Measurements from ENCODE around the gene PLA2G4E. TPM values are rescaled to one million over a fixed set of nuclear protein-coding genes. Genes with fewer than 3 reads are reported as not detected.

Gene PLA2G4E
- total RNA-seq, 1 experiment from 2014 or later, result not detected

- no peak overlapping the region for H3K4me3 ChIP-seq (ENCODE audit: low read depth in 2 of 2, low read length in 2 of 2)
- H3K9me3 ChIP-seq (ENCODE audit: control insufficient read depth, insufficient read depth, low read depth, low read length), result no peaks in the 10 kb centered on the region
- no peak overlapping the region for H3K27ac ChIP-seq (ENCODE audit: low read length)
- no peak for DNase-seq (ENCODE audit: low read depth, low spot score)
- no peak for ATAC-seq
- ChIA-PET CTCF (interaction anchor here (0.6 kb wide), 1 partner anchor 252 kb away, joined by 5 read pairs; no protein-coding TSS in a partner anchor), POLR2A (no interaction called here)
- no peak for TF ChIP-seq REST (IDR thresholded peaks at IDR 0.05; ENCODE audit: insufficient read depth in 1 of 2, low read depth in 2 of 2, low read length in 1 of 2)
- no peaks in the 10 kb centered on the region for H3K36me3 ChIP-seq (ENCODE audit: control insufficient read depth, insufficient read depth, low read length)
- H3K4me1 ChIP-seq (ENCODE audit: control insufficient read depth, insufficient read depth, low read length), result no peaks in the 10 kb centered on the region
- intact Hi-C loops (cut with micrococcal nuclease; ENCODE audit: unreplicated experiment) (no loop called here), in situ Hi-C loops (cut with HindIII; ENCODE audit: low pct_unique_long_range_greater_than_20kb, low sequenced_read_pairs) (no loop called here)
- no peaks in the 10 kb centered on the region for H3K27me3 ChIP-seq (ENCODE audit: control insufficient read depth, insufficient read depth, low read length)
- no TSS peak for BruUV-seq (replicated peaks)
Measured at GRCh38 chr15:42065468-42065867, 44.6 kb upstream of the PLA2G4E start.

GRCh38 chr15:42065033-42065432 is 44.2 kb upstream of the PLA2G4E start:
- intact Hi-C loops (cut with micrococcal nuclease; ENCODE audit: unreplicated experiment) (no loop called here), in situ Hi-C loops (cut with HindIII; ENCODE audit: low pct_unique_long_range_greater_than_20kb, low sequenced_read_pairs) (no loop called here)
- Histone ChIP-seq H3K36me3 (ENCODE audit: control insufficient read depth, insufficient read depth, low read length) (no peaks in the 10 kb centered on the region), H3K9me3 (ENCODE audit: control insufficient read depth, insufficient read depth, low read depth, low read length) (no peaks in the 10 kb centered on the region), H3K4me3 (ENCODE audit: low read depth in 2 of 2, low read length in 2 of 2) (no peak overlapping the region), H3K4me1 (ENCODE audit: control insufficient read depth, insufficient read depth, low read length) (no peaks in the 10 kb centered on the region), H3K27me3 (ENCODE audit: control insufficient read depth, insufficient read depth, low read length) (no peaks in the 10 kb centered on the region), H3K27ac (ENCODE audit: low read length) (no peak overlapping the region)
- no peak for ATAC-seq
- CTCF ChIA-PET, result interaction anchor here (0.6 kb wide), 1 partner anchor 252 kb away, joined by 5 read pairs; no protein-coding TSS in a partner anchor
- no TSS peak for BruUV-seq (replicated peaks)
- POLR2A ChIA-PET, result no interaction called here
- DNase-seq (ENCODE audit: low read depth, low spot score), result no peak
- TF ChIP-seq TCF7L2 (IDR thresholded peaks at IDR 0.05; ENCODE audit: low read depth, low read length) (no peak), REST (IDR thresholded peaks at IDR 0.05; ENCODE audit: insufficient read depth in 1 of 2, low read depth in 2 of 2, low read length in 1 of 2) (no peak), CTCF (IDR thresholded peaks at IDR 0.05) (no peak), SIN3A (IDR thresholded peaks at IDR 0.05; ENCODE audit: borderline replicate concordance, insufficient read depth, low read depth, low read length) (no peak), POLR2AphosphoS5 (IDR thresholded peaks at IDR 0.05; ENCODE audit: low read depth, low read length) (no peak)
